GM20000 (cell line): ENCODE measurements around the gene DUOXA2.
"Not testable (repeated sequence)": the region's sequence is repeated elsewhere in the genome, so short reads cannot be mapped to it uniquely, and the experiment has no call there.

Source experiments
- DNase-seq: peaks from one replicate; pipeline ENCODE4 v3.0.0; 2012; ENCODE audit warnings: low spot score
- TF ChIP-seq, protein P1 (sequence below): IDR thresholded peaks from 2 replicates; pipeline ENCODE4 v1.5.1; 2012; ENCODE audit warnings: mild to moderate bottlenecking, control low read depth; ENCODE audit errors: extremely low read depth, missing control alignments

DUOXA2 gene

DNA sequence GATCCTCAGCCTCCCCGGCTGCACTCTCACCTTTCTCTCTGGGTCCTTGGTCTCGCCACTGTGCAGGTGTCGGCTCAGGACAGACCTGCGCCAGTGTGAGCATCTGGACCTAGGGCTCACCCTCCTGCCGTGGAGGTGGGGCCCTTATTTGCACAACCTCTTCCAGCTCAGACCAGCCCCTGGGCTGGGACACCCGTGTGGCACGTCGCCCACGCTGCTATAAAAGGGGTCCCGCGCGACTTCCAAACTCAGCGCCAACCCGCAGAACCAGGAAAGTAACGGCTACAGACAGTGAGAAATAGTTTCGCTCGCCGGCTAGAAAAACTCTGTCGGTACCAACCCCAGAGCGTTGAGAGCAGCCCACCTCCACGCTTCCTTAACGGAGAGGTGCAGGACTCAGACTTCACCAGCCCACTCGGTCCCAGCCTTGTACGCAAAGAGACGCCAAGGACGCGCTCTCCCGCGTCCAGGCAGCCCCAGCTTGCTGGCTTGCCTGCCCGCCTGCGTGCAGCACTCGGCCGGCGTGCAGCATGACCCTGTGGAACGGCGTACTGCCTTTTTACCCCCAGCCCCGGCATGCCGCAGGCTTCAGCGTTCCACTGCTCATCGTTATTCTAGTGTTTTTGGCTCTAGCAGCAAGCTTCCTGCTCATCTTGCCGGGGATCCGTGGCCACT lies at the start of gene DUOXA2, which contains the start of gene DUOX2:
TSS of gene DUOXA2 (plus strand) at position 251 of the 675 bp plus-strand sequence. CDS start at position 531, 280 bp downstream.
TSS of gene DUOX2 (minus strand) at position 97 of the 675 bp plus-strand sequence. CDS start 761 bp downstream, outside the sequence.
- DNase-seq, result no peak
- TF ChIP-seq, protein P1, sequence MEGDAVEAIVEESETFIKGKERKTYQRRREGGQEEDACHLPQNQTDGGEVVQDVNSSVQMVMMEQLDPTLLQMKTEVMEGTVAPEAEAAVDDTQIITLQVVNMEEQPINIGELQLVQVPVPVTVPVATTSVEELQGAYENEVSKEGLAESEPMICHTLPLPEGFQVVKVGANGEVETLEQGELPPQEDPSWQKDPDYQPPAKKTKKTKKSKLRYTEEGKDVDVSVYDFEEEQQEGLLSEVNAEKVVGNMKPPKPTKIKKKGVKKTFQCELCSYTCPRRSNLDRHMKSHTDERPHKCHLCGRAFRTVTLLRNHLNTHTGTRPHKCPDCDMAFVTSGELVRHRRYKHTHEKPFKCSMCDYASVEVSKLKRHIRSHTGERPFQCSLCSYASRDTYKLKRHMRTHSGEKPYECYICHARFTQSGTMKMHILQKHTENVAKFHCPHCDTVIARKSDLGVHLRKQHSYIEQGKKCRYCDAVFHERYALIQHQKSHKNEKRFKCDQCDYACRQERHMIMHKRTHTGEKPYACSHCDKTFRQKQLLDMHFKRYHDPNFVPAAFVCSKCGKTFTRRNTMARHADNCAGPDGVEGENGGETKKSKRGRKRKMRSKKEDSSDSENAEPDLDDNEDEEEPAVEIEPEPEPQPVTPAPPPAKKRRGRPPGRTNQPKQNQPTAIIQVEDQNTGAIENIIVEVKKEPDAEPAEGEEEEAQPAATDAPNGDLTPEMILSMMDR, result no peak

DNA sequence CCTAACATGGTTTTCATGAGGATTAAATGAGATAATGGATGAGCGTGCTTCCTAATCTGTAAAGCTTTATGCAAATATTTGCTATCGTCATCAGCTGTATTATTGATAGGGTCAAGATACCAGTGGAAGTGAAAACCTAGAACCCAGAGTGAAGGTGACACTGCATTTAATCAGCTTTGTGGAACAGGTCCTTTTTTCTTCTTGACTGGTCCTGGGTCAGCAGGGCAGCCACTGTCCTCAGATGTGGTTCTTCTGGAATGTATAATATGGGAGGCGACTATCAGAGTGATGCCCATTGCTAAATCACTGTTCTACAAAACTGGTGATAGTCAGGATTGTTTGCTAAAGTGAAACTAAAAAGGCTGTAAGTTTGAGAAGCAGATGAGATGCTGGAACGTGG lies 49.7 kb upstream of the DUOXA2 start:
- DNase-seq, result no peak
- TF ChIP-seq, protein P1, result no peak

DNA sequence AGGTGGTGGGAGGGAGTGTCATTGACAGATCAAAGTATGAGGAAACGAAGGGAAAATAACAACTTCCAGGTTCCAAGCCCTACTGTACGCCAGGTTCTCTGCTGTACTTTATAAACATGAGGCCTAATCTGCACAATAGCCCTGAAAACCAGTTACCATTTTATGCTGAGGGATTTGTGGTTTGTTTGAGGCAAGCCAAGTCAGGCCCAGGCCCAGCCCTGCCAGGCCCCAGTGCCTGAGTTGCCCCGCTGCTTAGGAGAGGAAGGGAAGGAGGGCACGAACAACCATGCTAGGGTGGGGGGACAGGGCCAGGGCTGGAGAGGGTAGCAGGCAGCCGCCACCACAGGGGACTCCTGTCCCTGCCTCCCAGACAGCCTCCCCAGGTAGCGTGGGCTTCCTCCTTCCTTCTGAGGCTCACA lies 44.2 kb upstream of the DUOXA2 start:
- DNase-seq, result not testable (repeated sequence)

DNA sequence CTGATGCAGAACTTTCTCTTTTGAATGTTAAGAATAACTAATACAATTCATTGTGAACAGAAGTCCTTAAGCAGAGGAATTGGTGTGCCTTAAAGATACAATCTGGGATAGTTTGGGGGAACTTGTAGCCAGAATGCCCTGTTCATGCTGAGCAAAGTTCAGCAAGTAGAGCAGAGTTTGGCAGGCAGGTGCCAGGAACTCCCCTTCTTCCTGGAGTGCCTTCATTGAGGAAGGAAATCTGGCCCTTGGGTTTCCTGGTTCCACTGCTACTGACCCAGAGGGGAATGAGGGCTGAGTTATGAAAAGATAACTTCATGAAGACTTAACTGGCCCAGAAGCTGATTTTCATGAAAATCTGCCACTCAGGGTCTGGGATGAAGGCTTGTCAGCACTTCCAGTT lies 40.5 kb upstream of the DUOXA2 start:
- DNase-seq, result not testable (repeated sequence)

DNA sequence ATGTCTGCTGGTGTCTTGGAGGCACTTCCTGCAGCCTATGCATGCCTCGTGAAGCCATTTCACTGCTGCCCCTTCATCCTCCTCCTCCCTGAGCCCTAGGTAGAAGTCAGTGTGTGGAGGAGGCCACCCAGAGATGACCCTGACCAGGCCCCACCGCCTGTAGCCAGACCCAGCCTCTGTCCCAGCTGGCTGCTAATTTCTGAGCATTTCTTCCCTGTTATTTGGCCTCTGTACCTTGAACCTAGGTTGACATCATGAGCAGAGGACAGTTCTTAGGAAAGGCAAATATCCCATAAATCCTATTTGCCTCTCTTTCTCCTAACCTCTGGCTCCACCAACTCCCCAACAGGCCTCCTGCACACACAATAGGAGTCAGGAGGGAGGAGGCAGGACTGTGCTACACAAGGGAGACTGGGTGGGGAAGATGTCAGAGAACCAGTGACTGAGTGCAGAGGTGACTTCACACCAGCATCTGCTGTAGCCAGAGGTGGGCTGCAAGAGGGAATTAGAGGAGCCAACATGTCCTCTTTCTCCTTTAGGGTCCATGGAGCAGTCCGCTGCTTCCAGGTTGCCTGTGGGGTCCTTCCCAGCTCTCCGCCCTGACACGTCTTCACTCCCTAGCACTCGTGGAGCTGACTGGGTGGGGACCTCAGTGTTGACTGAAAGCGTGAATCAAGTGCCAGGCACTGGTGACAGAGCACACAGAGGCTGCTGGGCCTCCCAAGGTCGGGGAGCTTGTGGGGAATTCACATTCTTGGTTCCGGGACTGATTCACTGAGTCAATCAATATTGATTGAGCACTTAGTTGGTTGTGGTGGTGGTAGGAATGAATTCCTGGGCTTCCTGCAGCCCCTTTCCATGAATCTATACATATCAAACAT lies 38.4 kb upstream of the DUOXA2 start:
- not testable (repeated sequence) for DNase-seq

DNA sequence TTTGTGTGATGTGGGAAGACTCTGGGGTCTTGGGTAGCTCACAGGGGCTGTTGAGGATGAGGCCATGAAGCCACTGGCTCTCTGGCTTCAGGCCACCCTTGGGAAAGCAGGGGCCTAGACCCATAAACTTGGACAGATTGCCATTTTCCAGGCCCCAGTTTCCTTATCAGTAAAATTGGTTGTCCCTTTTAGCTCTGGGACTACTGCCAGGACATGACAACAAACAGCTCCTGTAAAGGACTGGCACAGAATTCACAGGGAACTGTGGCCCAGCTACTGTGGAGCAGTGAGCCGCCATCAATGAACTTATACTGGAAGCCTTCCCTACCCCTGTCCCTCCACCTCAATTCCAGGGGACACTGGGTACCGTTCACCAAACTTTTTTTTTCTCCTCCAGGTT lies 36.7 kb upstream of the DUOXA2 start:
- DNase-seq, result not testable (repeated sequence)

DNA sequence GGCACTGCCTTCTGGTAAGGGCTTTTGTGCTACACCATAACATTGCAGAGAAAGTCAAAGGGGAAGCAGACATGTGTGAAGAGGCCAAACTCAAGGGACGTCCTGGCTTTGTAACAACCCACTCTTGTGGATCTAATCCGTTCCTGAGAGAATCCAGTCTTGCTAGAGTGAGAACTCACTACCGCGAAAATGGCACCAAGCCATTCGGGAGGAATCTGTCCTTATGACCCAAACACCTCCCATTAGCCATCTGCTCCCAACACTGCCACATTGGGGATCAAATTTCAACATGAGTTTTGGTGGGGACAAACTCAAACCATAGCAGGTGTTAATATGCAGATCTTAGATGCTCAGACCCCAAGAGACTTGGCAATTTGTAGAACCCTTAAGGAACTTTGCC lies 34.9 kb upstream of the DUOXA2 start:
- not testable (repeated sequence) for DNase-seq

DNA sequence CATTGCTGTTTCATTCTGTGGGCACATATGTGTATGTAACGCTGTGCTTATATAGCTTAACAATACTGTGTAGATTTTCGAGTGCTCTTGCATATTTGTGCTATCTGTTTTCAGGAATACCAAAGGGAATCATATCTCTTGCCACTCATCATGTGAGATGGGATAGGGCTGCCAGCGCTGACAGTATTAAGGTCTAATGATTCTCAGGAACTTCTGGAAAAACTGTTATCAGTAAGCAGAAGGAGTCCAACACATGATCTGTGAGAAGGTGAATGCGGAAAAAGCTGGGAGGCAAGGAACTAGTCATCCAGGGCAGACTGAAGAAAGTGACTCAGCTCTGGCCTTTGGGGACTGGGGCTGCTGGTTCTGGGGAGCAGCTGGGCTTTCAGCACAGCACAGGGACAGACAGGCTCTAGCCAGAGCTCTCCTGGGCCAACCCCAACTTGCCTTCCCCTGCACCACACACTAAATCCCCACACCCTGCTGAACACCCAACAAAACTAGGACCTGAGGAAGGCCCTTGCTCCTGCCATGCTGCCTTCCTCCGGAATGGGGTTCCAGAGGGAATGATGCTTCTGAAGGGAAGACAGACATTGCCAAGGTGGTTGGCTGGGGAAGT lies 34.4 kb upstream of the DUOXA2 start:
- DNase-seq, result not testable (repeated sequence)

DNA sequence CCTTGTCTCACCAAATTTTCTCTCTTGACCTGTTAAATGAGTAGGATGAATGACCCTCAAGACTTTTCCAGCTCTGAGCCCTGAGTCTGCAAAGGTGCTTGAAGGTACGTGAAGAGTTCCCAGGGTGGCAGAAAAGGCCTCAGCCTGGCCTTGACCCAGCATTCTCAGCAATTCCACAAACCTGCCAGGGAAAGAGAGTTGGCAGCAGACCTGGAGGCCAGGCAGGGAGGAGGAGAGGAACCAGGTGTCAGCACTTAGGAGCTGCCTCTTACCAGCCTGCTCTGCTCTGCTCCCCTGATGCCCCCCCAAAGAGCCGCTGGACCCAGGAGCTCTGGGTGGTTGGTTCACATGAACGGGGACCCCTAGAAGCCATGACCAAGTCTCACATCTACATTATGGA lies 33.5 kb upstream of the DUOXA2 start:
- DNase-seq, result not testable (repeated sequence)

DNA sequence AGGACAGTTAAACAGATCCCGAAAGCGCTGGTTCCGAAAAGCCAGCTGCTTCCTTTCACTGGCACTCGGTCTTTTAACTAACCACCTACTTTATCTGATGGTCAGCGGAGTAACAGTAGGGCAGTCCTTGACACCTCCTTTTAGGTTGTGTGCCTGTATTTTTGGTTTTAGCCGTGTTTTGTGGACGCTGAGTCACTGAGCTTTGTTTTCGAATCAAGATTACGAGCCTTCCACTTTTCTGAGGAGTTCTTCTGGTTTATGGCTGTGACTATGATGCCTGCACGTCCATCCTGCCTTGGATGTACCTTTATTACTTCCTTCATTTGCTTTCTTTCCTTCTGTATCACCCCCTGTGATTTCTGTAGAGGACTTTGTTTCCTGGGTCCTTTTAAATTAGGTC lies 31.7 kb upstream of the DUOXA2 start:
- not testable (repeated sequence) for DNase-seq

DNA sequence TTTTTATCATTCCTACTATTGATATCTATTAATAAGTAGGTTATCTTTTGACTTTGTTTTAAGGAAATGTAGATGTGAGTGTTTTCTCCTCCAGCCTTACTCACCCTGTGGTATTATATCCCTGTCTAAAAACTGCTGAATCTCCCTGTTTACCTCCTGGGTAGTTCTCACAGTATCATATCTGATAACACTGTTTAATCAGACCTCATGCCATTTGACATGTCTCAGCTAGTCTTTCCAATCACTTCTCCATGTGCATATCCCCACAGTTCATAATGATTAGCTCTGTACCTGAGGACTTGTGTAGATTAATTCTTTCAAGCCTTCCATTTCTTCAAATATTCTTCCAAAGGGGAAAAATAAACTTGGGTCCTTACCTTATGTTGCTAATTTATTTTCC lies 30.9 kb upstream of the DUOXA2 start:
- TF ChIP-seq, protein P1, result no peak
- DNase-seq, result no peak

DNA sequence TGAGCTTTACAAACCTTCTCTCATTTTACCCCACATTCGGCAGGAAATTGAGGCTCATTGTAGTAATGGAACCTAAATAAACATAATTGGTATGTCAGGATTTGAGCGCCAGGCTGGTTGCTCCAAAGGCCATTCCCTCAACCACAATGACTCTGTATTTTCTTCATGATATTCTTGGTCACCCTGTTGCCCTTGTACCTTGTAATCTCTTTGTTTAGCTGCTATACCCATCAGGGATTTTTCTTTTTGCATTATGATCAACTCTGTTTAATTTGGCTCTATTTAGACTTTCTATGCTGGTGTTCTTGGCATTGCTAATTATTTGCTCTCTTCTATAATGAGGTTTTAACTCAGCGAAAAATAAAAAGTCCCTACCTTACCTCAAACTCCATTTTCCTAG lies 30.0 kb upstream of the DUOXA2 start:
- DNase-seq, result no peak
- TF ChIP-seq, protein P1, result no peak
